Measurements from ENCODE around the gene HOXA7.
A peak's percentile ranks its signal among the peaks of the same experiment; 100 is the strongest.

HOXA7 gene

DNA sequence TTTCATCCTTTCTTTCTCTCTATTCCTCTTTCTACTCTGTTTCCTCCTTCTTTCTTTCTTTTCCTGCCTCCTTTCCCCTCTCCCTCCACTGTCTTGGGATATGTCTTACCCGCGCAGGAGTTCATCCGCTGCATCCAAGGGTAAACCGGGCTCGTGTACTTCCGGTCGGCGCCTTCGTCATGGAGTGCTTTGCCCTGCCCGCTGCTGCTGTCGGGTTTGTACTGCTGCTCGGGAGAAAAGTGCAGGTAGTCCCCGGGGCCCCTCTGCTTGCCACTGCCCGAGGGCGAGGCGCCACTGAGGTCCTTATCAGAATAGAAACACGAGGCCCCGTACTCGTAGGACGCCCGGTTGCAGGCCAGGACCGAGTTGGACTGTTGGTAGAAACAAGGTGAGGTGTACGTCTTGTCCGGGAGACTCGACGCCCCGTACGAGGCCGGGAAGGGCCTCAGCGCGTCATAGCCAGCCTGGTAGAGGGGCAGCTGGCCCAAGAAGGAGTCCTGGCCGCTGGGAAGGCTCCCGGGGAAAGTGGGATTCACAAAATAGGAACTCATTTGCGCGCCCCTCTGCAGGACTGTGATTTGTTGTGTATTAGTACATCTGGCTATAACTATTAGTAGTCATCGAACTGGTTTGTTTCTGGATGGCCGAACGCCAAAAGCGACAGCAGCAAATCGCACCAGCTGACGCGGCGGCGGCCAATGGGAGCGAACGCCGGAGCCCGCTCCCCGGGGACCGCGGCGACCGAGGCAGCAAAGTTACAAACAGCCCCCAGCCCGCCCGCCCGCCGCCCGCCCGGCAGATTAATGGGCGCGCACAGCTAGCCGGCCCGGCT lies 9.1 kb downstream of the HOXA7 start, which contains the start of gene HOXA6:
Gene HOXA6 (minus strand): TSS at position 576 of the 832 bp plus-strand sequence. CDS start 25 bp downstream, at position 551.
- Histone ChIP-seq H3K4me3 (ENCODE audit: control insufficient read depth in 1 of 7, extremely low read depth in 1 of 7, insufficient read depth in 4 of 7, low read depth in 2 of 7, low read length in 6 of 7) (peak within 1 kb of the TSS; percentile 22 to 100 (median 91)), H3K4me1 (ENCODE audit: control extremely low read depth in 1 of 4, control insufficient read depth in 4 of 4, insufficient read depth in 4 of 4, low read length in 3 of 4) (peaks cover 5 to 67% (median 63%) of the 10 kb centered on the region in 4 experiments), H3K9me3 (ENCODE audit: control extremely low read depth in 1 of 5, control insufficient read depth in 4 of 5, insufficient read depth in 2 of 5, low read depth in 1 of 5, low read length in 4 of 5) (peaks cover 0 to 4% (median 0%) of the 10 kb centered on the region in 5 experiments), H3K27ac (ENCODE audit: insufficient read depth in 1 of 2, low read depth in 1 of 2, low read length in 2 of 2, poor library complexity in 1 of 2, severe bottlenecking in 2 of 2) (peak within 1 kb of the TSS in 1 of 2 experiments; percentile 96), H3K27me3 (replicated peaks in 2 of 5; ENCODE audit: control insufficient read depth in 4 of 5, insufficient read depth in 5 of 5, low read length in 4 of 5) (no peaks in the 10 kb centered on the region), H3K36me3 (ENCODE audit: control insufficient read depth in 4 of 4, insufficient read depth in 4 of 4, low read length in 3 of 4) (peaks cover 2 to 70% (median 32%) of the 10 kb centered on the region in 4 experiments)
- 10% methylated on average over 46 of the region's 63 CpGs for WGBS (ENCODE audit: insufficient coverage)
- CTCF ChIA-PET = interaction anchor here (0.8 to 9.1 kb wide), 9 partner anchors 11 to 778 kb away, joined by 3 to 87 read pairs (median 12); no protein-coding TSS in a partner anchor
- DNase-seq = peak in 2 of 3 donors; percentile 66 to 68
- POLR2A ChIA-PET = interaction anchor here (1.5 kb wide), 1 partner anchor 16 kb away, joined by 6 read pairs; no protein-coding TSS in a partner anchor

DNA sequence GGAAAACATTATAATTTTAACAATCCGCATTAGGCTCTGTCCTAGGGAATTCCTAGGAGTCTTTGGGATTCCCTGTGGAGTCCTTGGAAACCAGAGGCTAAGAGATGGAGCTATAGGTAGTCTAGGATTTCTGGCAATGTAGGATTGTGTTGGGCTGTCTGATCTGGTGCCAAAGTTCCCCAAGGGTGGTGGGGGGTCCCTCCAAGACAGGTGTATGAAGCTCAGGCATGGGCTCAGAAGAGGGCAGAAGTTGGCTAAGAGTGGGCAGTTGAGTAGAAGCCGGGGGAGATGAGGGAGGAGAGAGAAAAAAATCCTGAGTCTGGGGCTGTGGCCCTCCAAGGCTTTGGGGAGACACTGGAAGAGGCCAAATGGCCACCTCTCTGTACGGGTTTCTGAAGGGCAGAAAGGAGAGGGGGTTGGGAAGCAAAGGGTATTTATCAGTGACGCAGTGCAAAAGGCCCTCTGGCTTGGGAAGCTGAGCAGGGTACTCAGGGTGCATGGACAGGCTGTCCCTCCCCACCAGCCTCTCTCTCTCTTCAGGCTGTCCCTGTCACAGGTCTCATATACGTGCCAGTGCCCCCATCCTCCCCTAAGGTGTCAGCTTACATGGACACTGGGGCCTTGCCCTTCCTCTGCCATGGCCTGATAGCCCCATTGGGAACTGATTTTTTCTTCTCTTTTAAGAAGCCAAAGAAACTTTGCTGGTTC lies 9.8 kb downstream of the HOXA7 start:
- Histone ChIP-seq H3K27ac (ENCODE audit: insufficient read depth in 1 of 2, low read depth in 1 of 2, low read length in 2 of 2, poor library complexity in 1 of 2, severe bottlenecking in 2 of 2) (peak overlapping the region in 1 of 2 experiments; percentile 49), H3K4me3 (ENCODE audit: control insufficient read depth in 1 of 7, extremely low read depth in 1 of 7, insufficient read depth in 4 of 7, low read depth in 2 of 7, low read length in 6 of 7) (peak overlapping the region in 5 of 7 experiments; percentile 55 to 100 (median 94)), H3K27me3 (replicated peaks in 2 of 5; ENCODE audit: control insufficient read depth in 4 of 5, insufficient read depth in 5 of 5, low read length in 4 of 5) (no peaks in the 10 kb centered on the region), H3K36me3 (ENCODE audit: control insufficient read depth in 4 of 4, insufficient read depth in 4 of 4, low read length in 3 of 4) (peaks cover 2 to 77% (median 38%) of the 10 kb centered on the region in 4 experiments), H3K4me1 (ENCODE audit: control extremely low read depth in 1 of 4, control insufficient read depth in 4 of 4, insufficient read depth in 4 of 4, low read length in 3 of 4) (peaks cover 5 to 65% (median 59%) of the 10 kb centered on the region in 4 experiments), H3K9me3 (ENCODE audit: control extremely low read depth in 1 of 5, control insufficient read depth in 4 of 5, insufficient read depth in 2 of 5, low read depth in 1 of 5, low read length in 4 of 5) (peaks cover 0 to 4% (median 0%) of the 10 kb centered on the region in 5 experiments)
- 88% methylated on average over 4 of the region's 5 CpGs for WGBS (ENCODE audit: insufficient coverage)
- ChIA-PET POLR2A (no interaction called here), CTCF (interaction anchor here (0.8 to 9.1 kb wide), 3 partner anchors 12 to 291 kb away, joined by 4 to 87 read pairs (median 4); no protein-coding TSS in a partner anchor)
- no peak for DNase-seq

DNA sequence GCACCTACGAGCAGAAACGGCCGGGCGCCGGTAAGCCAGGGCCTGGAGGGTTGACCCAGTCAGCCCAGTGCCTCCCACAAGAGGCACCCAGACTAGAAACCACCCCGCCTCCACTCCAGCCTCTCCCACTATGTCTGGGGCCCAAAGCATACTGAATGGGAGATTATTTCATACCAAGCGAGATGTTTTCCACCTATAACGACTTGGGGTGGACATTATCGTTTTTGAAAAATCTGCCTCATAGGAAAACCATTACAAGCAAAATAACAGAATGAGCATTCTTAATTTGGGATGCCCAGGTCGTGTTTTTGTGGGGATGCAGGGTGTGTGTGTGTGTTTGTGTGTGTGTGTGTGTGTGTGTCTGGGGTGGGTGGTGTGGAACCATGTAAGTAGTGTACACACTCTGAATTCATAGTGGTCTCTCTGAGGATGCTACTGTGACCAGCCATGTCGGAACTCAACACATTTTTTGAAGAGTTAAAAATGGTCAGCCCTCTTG lies 10.5 kb downstream of the HOXA7 start:
- H3K27ac ChIP-seq (ENCODE audit: insufficient read depth in 1 of 2, low read depth in 1 of 2, low read length in 2 of 2, poor library complexity in 1 of 2, severe bottlenecking in 2 of 2) = peak overlapping the region in 1 of 2 experiments; percentile 49
- ChIA-PET POLR2A (no interaction called here), CTCF (interaction anchor here (0.9 to 9.1 kb wide), 4 partner anchors 25 to 464 kb away, joined by 3 to 87 read pairs (median 6); no protein-coding TSS in a partner anchor)
- 77% methylated on average over 4 of the region's 11 CpGs for WGBS (ENCODE audit: insufficient coverage)
- H3K4me1 ChIP-seq (ENCODE audit: control extremely low read depth in 1 of 4, control insufficient read depth in 4 of 4, insufficient read depth in 4 of 4, low read length in 3 of 4) = peaks cover 5 to 64% (median 56%) of the 10 kb centered on the region in 4 experiments
- no peaks in the 10 kb centered on the region for H3K27me3 ChIP-seq (replicated peaks in 2 of 5; ENCODE audit: control insufficient read depth in 4 of 5, insufficient read depth in 5 of 5, low read length in 4 of 5)
- peaks cover 2 to 84% (median 44%) of the 10 kb centered on the region in 4 experiments for H3K36me3 ChIP-seq (ENCODE audit: control insufficient read depth in 4 of 4, insufficient read depth in 4 of 4, low read length in 3 of 4)
- DNase-seq = no peak
- H3K4me3 ChIP-seq (ENCODE audit: control insufficient read depth in 1 of 7, extremely low read depth in 1 of 7, insufficient read depth in 4 of 7, low read depth in 2 of 7, low read length in 6 of 7) = peak overlapping the region in 2 of 7 experiments; percentile 21 to 79
- peaks cover 0 to 4% (median 0%) of the 10 kb centered on the region in 5 experiments for H3K9me3 ChIP-seq (ENCODE audit: control extremely low read depth in 1 of 5, control insufficient read depth in 4 of 5, insufficient read depth in 2 of 5, low read depth in 1 of 5, low read length in 4 of 5)

DNA sequence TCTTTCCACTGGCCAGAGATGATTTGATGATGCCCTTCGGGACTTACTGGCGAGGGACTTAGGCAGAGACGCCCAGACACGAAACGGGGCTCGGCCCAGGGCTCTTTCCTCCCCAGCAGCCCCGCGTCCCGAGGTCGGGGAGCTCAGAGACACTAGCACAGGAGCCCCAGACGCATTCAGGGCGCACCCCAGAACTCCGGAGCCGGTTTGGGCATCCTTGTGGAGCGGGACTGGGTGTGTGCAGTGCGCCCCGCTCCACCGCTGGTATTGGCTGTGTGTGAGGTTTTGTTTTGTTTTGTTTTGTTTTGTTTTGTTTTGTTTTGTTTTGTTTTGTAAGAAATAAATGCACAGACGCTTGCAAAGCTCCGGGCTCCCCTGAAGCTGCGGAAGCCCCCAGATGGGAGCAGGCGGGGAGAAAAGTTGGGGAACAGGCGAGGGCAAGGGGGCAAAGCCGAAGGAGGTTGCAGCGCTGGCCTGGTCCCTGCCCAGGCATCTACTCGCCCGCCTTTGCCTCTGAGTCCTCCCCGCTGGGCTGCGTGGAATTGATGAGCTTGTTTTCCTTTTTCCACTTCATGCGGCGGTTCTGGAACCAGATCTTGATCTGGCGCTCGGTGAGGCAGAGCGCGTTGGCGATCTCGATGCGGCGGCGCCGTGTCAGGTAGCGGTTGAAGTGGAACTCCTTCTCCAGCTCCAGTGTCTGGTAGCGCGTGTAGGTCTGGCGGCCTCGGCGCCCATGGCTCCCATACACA lies 11.1 kb downstream of the HOXA7 start:
- H3K4me1 ChIP-seq (ENCODE audit: control extremely low read depth in 1 of 4, control insufficient read depth in 4 of 4, insufficient read depth in 4 of 4, low read length in 3 of 4) = peaks cover 5 to 62% (median 54%) of the 10 kb centered on the region in 4 experiments
- POLR2A ChIA-PET = interaction anchor here (0.8 to 1.0 kb wide), 2 partner anchors 14 to 23 kb away, joined by 3 read pairs; no protein-coding TSS in a partner anchor

DNA sequence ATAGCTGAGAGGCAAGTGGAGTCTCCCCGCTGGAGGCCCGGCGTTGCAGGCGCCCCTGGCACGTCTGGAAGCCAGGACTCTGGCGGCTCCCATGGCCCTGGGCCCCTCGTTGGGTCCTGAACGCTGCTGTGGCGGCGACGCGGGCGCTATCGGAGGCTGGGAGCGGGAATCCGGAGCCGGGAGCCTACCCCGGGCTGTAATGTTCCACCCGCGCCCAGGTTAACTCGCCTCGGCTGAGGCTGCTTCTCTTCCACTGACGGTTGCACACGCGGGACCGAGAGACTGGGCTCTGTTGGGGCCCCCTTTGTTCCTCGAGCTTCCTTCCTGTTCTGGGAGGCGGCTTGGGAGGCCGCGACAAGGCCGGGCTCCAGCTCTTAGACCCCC lies 11.7 kb downstream of the HOXA7 start:
- Histone ChIP-seq H3K36me3 (ENCODE audit: control insufficient read depth in 4 of 4, insufficient read depth in 4 of 4, low read length in 3 of 4) (peaks cover 2 to 89% (median 53%) of the 10 kb centered on the region in 4 experiments), H3K4me1 (ENCODE audit: control extremely low read depth in 1 of 4, control insufficient read depth in 4 of 4, insufficient read depth in 4 of 4, low read length in 3 of 4) (peaks cover 3 to 56% (median 48%) of the 10 kb centered on the region in 4 experiments), H3K27ac (ENCODE audit: insufficient read depth in 1 of 2, low read depth in 1 of 2, low read length in 2 of 2, poor library complexity in 1 of 2, severe bottlenecking in 2 of 2) (peak overlapping the region in 1 of 2 experiments; percentile 61), H3K9me3 (ENCODE audit: control extremely low read depth in 1 of 5, control insufficient read depth in 4 of 5, insufficient read depth in 2 of 5, low read depth in 1 of 5, low read length in 4 of 5) (peaks cover 0 to 4% (median 0%) of the 10 kb centered on the region in 5 experiments), H3K4me3 (ENCODE audit: control insufficient read depth in 1 of 7, extremely low read depth in 1 of 7, insufficient read depth in 4 of 7, low read depth in 2 of 7, low read length in 6 of 7) (peak overlapping the region in 4 of 7 experiments; percentile 2 to 79 (median 22)), H3K27me3 (replicated peaks in 2 of 5; ENCODE audit: control insufficient read depth in 4 of 5, insufficient read depth in 5 of 5, low read length in 4 of 5) (no peaks in the 10 kb centered on the region)
- no peak for DNase-seq
- POLR2A ChIA-PET = interaction anchor here (0.6 to 1.0 kb wide), 3 partner anchors 15 to 32 kb away, joined by 3 read pairs; no protein-coding TSS in a partner anchor
- WGBS (ENCODE audit: insufficient coverage) = 44% methylated on average over 26 of the region's 31 CpGs
- CTCF ChIA-PET = interaction anchor here (0.6 to 9.1 kb wide), 11 partner anchors 8 to 475 kb away, joined by 3 to 87 read pairs (median 5); partner anchors contain the start of genes HOXA3 and HOXA4

More for the DNA sequence above, 11.1 kb downstream of the HOXA7 start:
- DNase-seq = no peak
- WGBS (ENCODE audit: insufficient coverage) = 77% methylated on average over 29 of the region's 47 CpGs
- peak overlapping the region in 1 of 2 experiments; percentile 61 for H3K27ac ChIP-seq (ENCODE audit: insufficient read depth in 1 of 2, low read depth in 1 of 2, low read length in 2 of 2, poor library complexity in 1 of 2, severe bottlenecking in 2 of 2)
- peaks cover 0 to 4% (median 0%) of the 10 kb centered on the region in 5 experiments for H3K9me3 ChIP-seq (ENCODE audit: control extremely low read depth in 1 of 5, control insufficient read depth in 4 of 5, insufficient read depth in 2 of 5, low read depth in 1 of 5, low read length in 4 of 5)
- peaks cover 2 to 87% (median 49%) of the 10 kb centered on the region in 4 experiments for H3K36me3 ChIP-seq (ENCODE audit: control insufficient read depth in 4 of 4, insufficient read depth in 4 of 4, low read length in 3 of 4)
- CTCF ChIA-PET = interaction anchor here (0.6 to 9.1 kb wide), 9 partner anchors 8 to 476 kb away, joined by 3 to 87 read pairs (median 5); partner anchors contain the start of gene HOXA4
- peak overlapping the region in 3 of 7 experiments; percentile 5 to 79 (median 40) for H3K4me3 ChIP-seq (ENCODE audit: control insufficient read depth in 1 of 7, extremely low read depth in 1 of 7, insufficient read depth in 4 of 7, low read depth in 2 of 7, low read length in 6 of 7)
- H3K27me3 ChIP-seq (replicated peaks in 2 of 5; ENCODE audit: control insufficient read depth in 4 of 5, insufficient read depth in 5 of 5, low read length in 4 of 5) = no peaks in the 10 kb centered on the region
